ENCODE results near the gene DCST1. TPM values are rescaled to one million over a fixed set of nuclear protein-coding genes. Genes with fewer than 3 reads are reported as not detected.
A peak's percentile ranks its signal among the peaks of the same experiment; 100 is the strongest.

Gene DCST1
- total RNA-seq, 1 donor from 2014 or later = not detected

GRCh38 chr1:155078469-155079209 lies 45.0 kb downstream of the DCST1 start, which contains the start of gene EFNA3:
EFNA3 (plus strand) TSS chr1:155078837; CDS start chr1:155078942, 105 bp downstream.
- H3K27me3 Mint-ChIP-seq = peaks cover 29% of the 10 kb centered on the region
- DNase-seq (ENCODE audit: low spot score, unreplicated experiment) = no peak
- no peaks in the 10 kb centered on the region for H3K36me3 Mint-ChIP-seq (ENCODE audit: insufficient read depth)
- peak within 1 kb of the TSS; percentile 86 for H3K27ac Mint-ChIP-seq
- no peaks in the 10 kb centered on the region for H3K9me3 Mint-ChIP-seq (ENCODE audit: low read depth)
- H3K4me3 Mint-ChIP-seq (ENCODE audit: low read depth) = peak within 1 kb of the TSS; percentile 83
- no peak for TF ChIP-seq CTCF (IDR thresholded peaks at IDR 0.05; ENCODE audit: unreplicated experiment)
- peaks cover 29% of the 10 kb centered on the region for H3K4me1 Mint-ChIP-seq (ENCODE audit: low read depth)

GRCh38 chr1:155079210-155079486 lies 45.5 kb downstream of the DCST1 start:
- H3K9me3 Mint-ChIP-seq (ENCODE audit: low read depth) = no peaks in the 10 kb centered on the region
- H3K4me3 Mint-ChIP-seq (ENCODE audit: low read depth) = peak overlapping the region; percentile 83
- H3K27me3 Mint-ChIP-seq = peaks cover 34% of the 10 kb centered on the region
- TF ChIP-seq CTCF (IDR thresholded peaks at IDR 0.05; ENCODE audit: unreplicated experiment) = no peak
- no peak for DNase-seq (ENCODE audit: low spot score, unreplicated experiment)
- peak overlapping the region; percentile 86 for H3K27ac Mint-ChIP-seq
- H3K4me1 Mint-ChIP-seq (ENCODE audit: low read depth) = peaks cover 31% of the 10 kb centered on the region
- H3K36me3 Mint-ChIP-seq (ENCODE audit: insufficient read depth) = no peaks in the 10 kb centered on the region

GRCh38 chr1:155079487-155080311 lies 46.1 kb downstream of the DCST1 start:
- Mint-ChIP-seq H3K36me3 (ENCODE audit: insufficient read depth) (no peaks in the 10 kb centered on the region), H3K4me1 (ENCODE audit: low read depth) (peaks cover 36% of the 10 kb centered on the region), H3K27me3 (peaks cover 37% of the 10 kb centered on the region), H3K4me3 (ENCODE audit: low read depth) (peak overlapping the region; percentile 83), H3K27ac (peak overlapping the region; percentile 86), H3K9me3 (ENCODE audit: low read depth) (no peaks in the 10 kb centered on the region)
- DNase-seq (ENCODE audit: low spot score, unreplicated experiment) = no peak
- TF ChIP-seq CTCF (IDR thresholded peaks at IDR 0.05; ENCODE audit: unreplicated experiment) = no peak

GRCh38 chr1:155080312-155081228 lies 46.9 kb downstream of the DCST1 start:
- TF ChIP-seq CTCF (IDR thresholded peaks at IDR 0.05; ENCODE audit: unreplicated experiment) = no peak
- peaks cover 37% of the 10 kb centered on the region for H3K27me3 Mint-ChIP-seq
- H3K9me3 Mint-ChIP-seq (ENCODE audit: low read depth) = no peaks in the 10 kb centered on the region
- peak overlapping the region; percentile 83 for H3K4me3 Mint-ChIP-seq (ENCODE audit: low read depth)
- DNase-seq (ENCODE audit: low spot score, unreplicated experiment) = peak; percentile 79
- no peaks in the 10 kb centered on the region for H3K36me3 Mint-ChIP-seq (ENCODE audit: insufficient read depth)
- peaks cover 39% of the 10 kb centered on the region for H3K4me1 Mint-ChIP-seq (ENCODE audit: low read depth)
- peak overlapping the region; percentile 81 for H3K27ac Mint-ChIP-seq
